HL-60 (cell line): ENCODE results near the gene ALPK1.

Experiments used
- DNase-seq, 2 experiments: peaks; one replicate each; pipeline ENCODE4 v3.0.0-alpha.2; 2010 to 2020; ENCODE audit warnings: low read depth in 1 of 2, low spot score in 1 of 2
- H3K27ac ChIP-seq: fragments of 250-450 bp; sonication (Bioruptor Pico); replicated peaks from 2 replicates; pipeline ENCODE4 v1.5.1; 2020; ENCODE audit warnings: mild to moderate bottlenecking, moderate library complexity
- H3K27me3 ChIP-seq: fragments of 250-450 bp; sonication (Bioruptor Pico); 2 replicates; pipeline ENCODE4 v1.5.1; 2021; ENCODE audit warnings: mild to moderate bottlenecking, moderate library complexity; ENCODE audit not compliant: insufficient read depth, poor library complexity, severe bottlenecking
- H3K4me3 ChIP-seq: replicated peaks from 2 replicates; pipeline ENCODE4 v1.5.1; 2011; ENCODE audit warnings: mild to moderate bottlenecking, control low read depth, low read length; ENCODE audit not compliant: insufficient read depth
- CTCF ChIP-seq: IDR thresholded peaks from one replicate; pipeline ENCODE4 v1.5.1; 2011; ENCODE audit warnings: low read length, control low read depth, inconsistent platforms; ENCODE audit not compliant: insufficient read depth
- GABPA ChIP-seq: IDR thresholded peaks from 2 replicates; pipeline ENCODE4 v1.6.1; 2012; ENCODE audit warnings: low read depth
- POLR2AphosphoS5 ChIP-seq: IDR thresholded peaks from 2 replicates; pipeline ENCODE4 v1.6.1; 2012; ENCODE audit warnings: low read depth
- REST ChIP-seq: IDR thresholded peaks from 2 replicates; pipeline ENCODE4 v1.6.1; 2012; ENCODE audit warnings: low read depth; ENCODE audit not compliant: insufficient replicate concordance
- SPI1 ChIP-seq: IDR thresholded peaks from 2 replicates; pipeline ENCODE4 v1.6.1; 2012; ENCODE audit warnings: low read depth, mild to moderate bottlenecking, borderline replicate concordance

The ALPK1 gene

GRCh38 chr4:112378858-112379257 lies 81.7 kb downstream of the ALPK1 start:
- no peak overlapping the region for H3K4me3 ChIP-seq
- TF ChIP-seq REST (no peak), CTCF (no peak), GABPA (no peak), POLR2AphosphoS5 (no peak), SPI1 (no peak)
- DNase-seq, result no peak
- H3K27me3 ChIP-seq, result no peaks in the 10 kb centered on the region
- H3K27ac ChIP-seq, result no peak overlapping the region

- no peak for TF ChIP-seq SPI1
- no peak for TF ChIP-seq REST
- no peak for TF ChIP-seq GABPA
- no peak for TF ChIP-seq POLR2AphosphoS5
- TF ChIP-seq CTCF, result no peak
- Histone ChIP-seq H3K4me3 (no peak overlapping the region), H3K27me3 (no peaks in the 10 kb centered on the region), H3K27ac (no peak overlapping the region)
- DNase-seq, result no peak
Measured at GRCh38 chr4:112379306-112379705, 82.1 kb downstream of the ALPK1 start.

- no peak for DNase-seq
- Histone ChIP-seq H3K27me3 (no peaks in the 10 kb centered on the region), H3K4me3 (no peak overlapping the region), H3K27ac (no peak overlapping the region)
- TF ChIP-seq GABPA, result no peak
- TF ChIP-seq CTCF, result no peak
- no peak for TF ChIP-seq REST
- no peak for TF ChIP-seq SPI1
- no peak for TF ChIP-seq POLR2AphosphoS5
Measured at GRCh38 chr4:112381996-112382692, 85.0 kb downstream of the ALPK1 start.
